H9 (cell line): Measurements from ENCODE around the gene BTBD18. TPM values are rescaled to one million over a fixed set of nuclear protein-coding genes. Genes with fewer than 3 reads are reported as not detected.

Experiments used
- DNase-seq: peaks from one replicate; pipeline ENCODE4 v3.0.0-alpha.2; 2017
- H2AFZ ChIP-seq: one replicate; pipeline ENCODE4 v1.6.1; 2013; ENCODE audit warnings: mild to moderate bottlenecking, low read length, control low read depth, moderate library complexity
- H2AK5ac ChIP-seq: 2 replicates; pipeline ENCODE4 v1.6.1; 2013; ENCODE audit warnings: low read length, control low read depth, mixed read lengths; ENCODE audit not compliant: insufficient read length
- H2BK120ac ChIP-seq: one replicate; pipeline ENCODE4 v1.6.1; 2013; ENCODE audit warnings: low read depth, mild to moderate bottlenecking, low read length, control low read depth, inconsistent platforms; ENCODE audit not compliant: poor library complexity, severe bottlenecking
- H2BK12ac ChIP-seq: 2 replicates; pipeline ENCODE4 v1.6.1; 2013; ENCODE audit warnings: low read length, control low read depth, mixed read lengths, low read depth; ENCODE audit not compliant: insufficient read length
- H2BK15ac ChIP-seq: 2 replicates; pipeline ENCODE4 v1.6.1; 2013; ENCODE audit warnings: low read depth, low read length, control low read depth
- H2BK20ac ChIP-seq: one replicate; pipeline ENCODE4 v1.6.1; 2013; ENCODE audit warnings: low read depth, mild to moderate bottlenecking, low read length, control low read depth, inconsistent platforms; ENCODE audit not compliant: poor library complexity, severe bottlenecking
- H2BK5ac ChIP-seq: 2 replicates; pipeline ENCODE4 v1.6.1; 2013; ENCODE audit warnings: low read length, control low read depth, mixed read lengths; ENCODE audit not compliant: insufficient read length
- H3K14ac ChIP-seq: 2 replicates; pipeline ENCODE4 v1.6.1; 2013; ENCODE audit warnings: low read length, control low read depth; ENCODE audit not compliant: insufficient read depth
- H3K18ac ChIP-seq: 2 replicates; pipeline ENCODE4 v1.6.1; 2013; ENCODE audit warnings: low read depth, mild to moderate bottlenecking, mixed read lengths, low read length, control low read depth; ENCODE audit not compliant: insufficient read length
- H3K23ac ChIP-seq: 2 replicates; pipeline ENCODE4 v1.6.1; 2013; ENCODE audit warnings: low read length, control low read depth, mixed read lengths, low read depth; ENCODE audit not compliant: insufficient read length
- H3K23me2 ChIP-seq: 2 replicates; pipeline ENCODE4 v1.6.1; 2013; ENCODE audit warnings: low read depth, mild to moderate bottlenecking, mixed read lengths, low read length, control low read depth; ENCODE audit not compliant: insufficient read length, poor library complexity, severe bottlenecking
- H3K27ac ChIP-seq: 2 replicates; pipeline ENCODE4 v1.5.1; 2013; ENCODE audit warnings: low read length, control low read depth, mixed read lengths, low read depth; ENCODE audit not compliant: insufficient read length
- H3K27me3 ChIP-seq: 2 replicates; pipeline ENCODE4 v1.6.1; 2013; ENCODE audit warnings: low read length, control low read depth, inconsistent platforms; ENCODE audit not compliant: insufficient read depth
- H3K4ac ChIP-seq: 2 replicates; pipeline ENCODE4 v1.6.1; 2013; ENCODE audit warnings: low read depth, mild to moderate bottlenecking, control low read depth, inconsistent platforms, low read length, moderate library complexity
- H3K4me1 ChIP-seq: 2 replicates; pipeline ENCODE4 v1.6.1; 2013; ENCODE audit warnings: low read length, control low read depth, inconsistent platforms; ENCODE audit not compliant: insufficient read depth
- H3K4me2 ChIP-seq: 2 replicates; pipeline ENCODE4 v1.6.1; 2013; ENCODE audit warnings: low read length, control low read depth, mixed read lengths; ENCODE audit not compliant: insufficient read length, insufficient read depth
- H3K56ac ChIP-seq: 2 replicates; pipeline ENCODE4 v1.6.1; 2013; ENCODE audit warnings: low read depth, mild to moderate bottlenecking, mixed read lengths, low read length, control low read depth; ENCODE audit not compliant: insufficient read length
- H3K79me1 ChIP-seq: 2 replicates; pipeline ENCODE4 v1.6.1; 2013; ENCODE audit warnings: low read depth, mild to moderate bottlenecking, moderate library complexity, low read length, control low read depth, inconsistent platforms; ENCODE audit not compliant: insufficient read depth, poor library complexity, severe bottlenecking
- H3K79me2 ChIP-seq: 2 replicates; pipeline ENCODE4 v1.6.1; 2013; ENCODE audit warnings: low read length, control low read depth, inconsistent platforms; ENCODE audit not compliant: insufficient read depth
- H3K9ac ChIP-seq: 2 replicates; pipeline ENCODE4 v1.6.1; 2013; ENCODE audit warnings: low read length, control low read depth, mixed read lengths; ENCODE audit not compliant: insufficient read length; ENCODE audit errors: extremely low read depth
- H3K9me3 ChIP-seq: one replicate; pipeline ENCODE4 v1.6.1; 2013; ENCODE audit warnings: low read depth, low read length, inconsistent platforms; ENCODE audit not compliant: control insufficient read depth
- H3T11ph ChIP-seq: one replicate; pipeline ENCODE4 v1.6.1; 2013; ENCODE audit warnings: mild to moderate bottlenecking, low read length, control low read depth, inconsistent platforms
- H4K20me1 ChIP-seq: one replicate; pipeline ENCODE4 v1.6.1; 2013; ENCODE audit not compliant: control insufficient read depth, insufficient read length, insufficient read depth
- H4K5ac ChIP-seq: 2 replicates; pipeline ENCODE4 v1.6.1; 2013; ENCODE audit warnings: low read depth, mild to moderate bottlenecking, mixed read lengths, low read length, control low read depth; ENCODE audit not compliant: insufficient read length
- H4K8ac ChIP-seq: replicated peaks from 2 replicates; pipeline ENCODE4 v1.6.1; 2013; ENCODE audit warnings: low read length, control low read depth, mixed read lengths, low read depth; ENCODE audit not compliant: insufficient read length
- H4K91ac ChIP-seq: 2 replicates; pipeline ENCODE4 v1.6.1; 2013; ENCODE audit warnings: low read depth, mild to moderate bottlenecking, moderate library complexity, mixed read lengths, low read length, control low read depth; ENCODE audit not compliant: insufficient read length
- H3K27ac Mint-ChIP-seq, 3 experiments: 2 replicates in 2 of 3; 3 replicates in 1 of 3; pipeline ENCODE4 v1.8.0; 2020 to 2021; ENCODE audit warnings: mixed read lengths in 3 of 3, mild to moderate bottlenecking in 1 of 3, moderate library complexity in 1 of 3
- H3K27me3 Mint-ChIP-seq: 2 replicates; pipeline ENCODE4 v1.8.0; 2021; ENCODE audit warnings: low read depth, mild to moderate bottlenecking, moderate library complexity, mixed read lengths
- H3K36me3 Mint-ChIP-seq, 3 experiments: 2 replicates in 2 of 3; 3 replicates in 1 of 3; pipeline ENCODE4 v1.8.0; 2020 to 2021; ENCODE audit warnings: low read depth in 3 of 3, mixed read lengths in 3 of 3; ENCODE audit not compliant: insufficient read depth in 1 of 3
- H3K4me1 Mint-ChIP-seq, 2 experiments: 2 replicates each; pipeline ENCODE4 v1.8.0; 2020; ENCODE audit warnings: mixed read lengths in 2 of 2
- H3K4me3 Mint-ChIP-seq, 2 experiments: 2 replicates in 1 of 2; 3 replicates in 1 of 2; pipeline ENCODE4 v1.8.0; 2020 to 2021; ENCODE audit warnings: mild to moderate bottlenecking in 2 of 2, mixed read lengths in 2 of 2, moderate library complexity in 1 of 2
- H3K9me3 Mint-ChIP-seq, 2 experiments: 2 replicates in 1 of 2; 3 replicates in 1 of 2; pipeline ENCODE4 v1.8.0; 2020; ENCODE audit warnings: mild to moderate bottlenecking in 2 of 2, mixed read lengths in 2 of 2, moderate library complexity in 1 of 2
- CTCF ChIP-seq: fragments of 200-600 bp; sonication (generic); conservative IDR thresholded peaks from 3 replicates; pipeline ENCODE4 v1.8.0; 2021; ENCODE audit warnings: antibody characterized with exemption, mild to moderate bottlenecking
- WGBS: extraction: QIAGEN DNeasy Blood & Tissue Kit; methylation state at CpG from one replicate; pipeline ENCODE4 v1.1.7; 2013; ENCODE audit warnings: missing lambda C conversion rate, low lambda C conversion rate, mixed read lengths; ENCODE audit not compliant: insufficient read length; ENCODE audit errors: extremely low coverage; 5-methylcytosine and 5-hydroxymethylcytosine counted together
- total RNA-seq: library from RNA; stranded (reverse); gene quantifications from 2 replicates; pipeline ENCODE4 v1.2.1, GENCODE V29; 2021

Gene BTBD18
- total RNA-seq, 1 experiment from 2014 or later, result not detected

GRCh38 chr11:57777969-57778317 is 26.3 kb upstream of the BTBD18 start:
- peak overlapping the region; percentile 59; the same call in 1 of the 2 replicates for H3K14ac ChIP-seq
- peaks cover 43% of the 10 kb centered on the region; the same call in 1 of the 2 replicates for H3K79me2 ChIP-seq
- H2BK15ac ChIP-seq, result no peak overlapping the region
- no peak overlapping the region for H3K56ac ChIP-seq
- DNase-seq, result no peak
- peak overlapping the region; percentile 97 for H3K27ac ChIP-seq
- no peak overlapping the region for H2BK20ac ChIP-seq
- peak overlapping the region; percentile 63 for H3K18ac ChIP-seq
- peak overlapping the region; percentile 6 for H2BK5ac ChIP-seq
- H2AFZ ChIP-seq, result no peak overlapping the region
- Mint-ChIP-seq H3K4me1 (peaks cover 87 to 88% of the 10 kb centered on the region in 2 experiments), H3K9me3 (no peaks in the 10 kb centered on the region), H3K36me3 (peaks cover 0 to 11% (median 7%) of the 10 kb centered on the region in 3 experiments; a peak in 3 of 7 replicates), H3K27me3 (no peaks in the 10 kb centered on the region), H3K4me3 (peak overlapping the region; percentile 35 to 69), H3K27ac (peak overlapping the region; percentile 94 to 99 (median 99))
- H3K9ac ChIP-seq, result peak overlapping the region; percentile 20
- peak overlapping the region; percentile 24 for H2BK120ac ChIP-seq
- H3K23ac ChIP-seq, result no peak overlapping the region
- whole genome bisulfite sequencing, result no CpG with 5 or more reads among the region's 3 CpGs
- no peak for TF ChIP-seq CTCF
- peak overlapping the region; percentile 18 for H2BK12ac ChIP-seq
- H3K27me3 ChIP-seq, result no peaks in the 10 kb centered on the region
- H3K4me1 ChIP-seq, result peaks cover 27% of the 10 kb centered on the region
- H3K4ac ChIP-seq, result peak overlapping the region; percentile 83
- H3K79me1 ChIP-seq, result peaks cover 11% of the 10 kb centered on the region
- H3K4me2 ChIP-seq, result peak overlapping the region; percentile 31
- H4K91ac ChIP-seq, result peak overlapping the region; percentile 32
- H2AK5ac ChIP-seq, result no peak overlapping the region
- no peak overlapping the region for H4K8ac ChIP-seq
- no peaks in the 10 kb centered on the region for H3K23me2 ChIP-seq
- H3T11ph ChIP-seq, result peak overlapping the region; percentile 88
- H4K5ac ChIP-seq, result peak overlapping the region; percentile 45
- H3K9me3 ChIP-seq, result no peaks in the 10 kb centered on the region
- no peaks in the 10 kb centered on the region for H4K20me1 ChIP-seq
